ENCODE data around the gene NDST1.

Gene NDST1

GRCh38 chr5:150593996-150594395 lies 86.1 kb downstream of the NDST1 start:
- DNase-seq, result no peak

- no peak for DNase-seq
These were observed 87.6 kb downstream of the NDST1 start for GRCh38 chr5:150595466-150596031.

GRCh38 chr5:150596313-150596712 lies 88.4 kb downstream of the NDST1 start:
- no peak for DNase-seq

- DNase-seq, result no peak
These were observed 88.9 kb downstream of the NDST1 start for GRCh38 chr5:150596826-150597225.

- no peak for DNase-seq
These were observed 90.1 kb downstream of the NDST1 start for GRCh38 chr5:150598006-150598405.

- DNase-seq, result no peak
These were observed 90.9 kb downstream of the NDST1 start for GRCh38 chr5:150598821-150599273.

- DNase-seq, result no peak
These were observed 91.3 kb downstream of the NDST1 start for GRCh38 chr5:150599281-150599680.

GRCh38 chr5:150599917-150600511 lies 92.1 kb downstream of the NDST1 start:
- no peak for DNase-seq

GRCh38 chr5:150600616-150601490 lies 92.9 kb downstream of the NDST1 start:
- no peak for DNase-seq

- no peak for DNase-seq
These were observed 93.8 kb downstream of the NDST1 start for GRCh38 chr5:150601491-150602345.

GRCh38 chr5:150603052-150603451 lies 95.1 kb downstream of the NDST1 start:
- no peak for DNase-seq

GRCh38 chr5:150603491-150603890 lies 95.6 kb downstream of the NDST1 start:
- no peak for DNase-seq

GRCh38 chr5:150604010-150604409 lies 96.1 kb downstream of the NDST1 start:
- DNase-seq, result no peak

GRCh38 chr5:150604894-150605440 lies 97.0 kb downstream of the NDST1 start:
- DNase-seq, result no peak

- no peak for DNase-seq
These were observed 97.6 kb downstream of the NDST1 start for GRCh38 chr5:150605546-150605945.

GRCh38 chr5:150606476-150606875 lies 98.5 kb downstream of the NDST1 start:
- DNase-seq, result no peak

GRCh38 chr5:150607105-150607504 lies 99.2 kb downstream of the NDST1 start:
- no peak for DNase-seq
